ENCODE measurements around the gene ANXA2. TPM values are rescaled to one million over a fixed set of nuclear protein-coding genes. Genes with fewer than 3 reads are reported as not detected.

ANXA2 gene
- total and polyA plus RNA-seq, 3 experiments from 2014 or later: 212 to 471 (median 219) TPM

DNA sequence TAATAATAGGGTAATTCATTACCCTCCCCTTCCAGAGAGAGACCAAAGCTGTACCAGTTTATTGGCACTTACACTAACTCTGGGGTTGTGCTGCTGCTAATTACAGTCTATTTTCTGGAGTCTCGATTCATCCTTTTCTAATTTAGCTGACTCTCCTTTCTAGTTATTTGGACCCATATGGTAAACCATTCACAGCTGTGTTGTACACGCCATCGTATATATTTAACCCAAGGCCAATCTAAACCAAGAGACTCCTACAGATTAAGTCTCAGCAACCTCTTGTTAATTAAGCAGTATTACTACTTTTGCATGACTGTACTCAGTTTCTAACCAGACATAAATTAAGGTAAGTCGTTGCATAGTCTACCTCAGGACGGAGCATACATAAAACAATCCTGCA lies 22.5 kb downstream of the ANXA2 start:
- no peaks in the 10 kb centered on the region for H3K27me3 Mint-ChIP-seq
- peak overlapping the region in 4 of 8 donors; percentile 8 to 78 (median 30) for H3K27ac Mint-ChIP-seq
- Histone ChIP-seq H3K9me3 (ENCODE audit: low read length) (no peaks in the 10 kb centered on the region), H3K4me3 (ENCODE audit: low read length) (no peak overlapping the region), H3K27me3 (ENCODE audit: insufficient read depth, low read length, poor library complexity, severe bottlenecking) (no peaks in the 10 kb centered on the region), H3K27ac (ENCODE audit: low read depth, low read length) (no peak overlapping the region), H3K4me1 (ENCODE audit: insufficient read depth, low read length) (no peaks in the 10 kb centered on the region), H3K36me3 (ENCODE audit: insufficient read depth, low read length) (peaks cover 13% of the 10 kb centered on the region)
- H3K36me3 Mint-ChIP-seq: peaks cover 0 to 81% (median 12%) of the 10 kb centered on the region in 3 donors
- DNase-seq: no peak
- no peak overlapping the region for H3K4me3 Mint-ChIP-seq
- H3K4me1 Mint-ChIP-seq: peaks cover 11 to 21% (median 19%) of the 10 kb centered on the region in 3 donors
- CTCF ChIA-PET: interaction anchor here (1.7 kb wide), 1 partner anchor 146 kb away, joined by 3 read pairs; no protein-coding TSS in a partner anchor
- H3K9me3 Mint-ChIP-seq: no peaks in the 10 kb centered on the region
- POLR2A ChIA-PET: no interaction called here

DNA sequence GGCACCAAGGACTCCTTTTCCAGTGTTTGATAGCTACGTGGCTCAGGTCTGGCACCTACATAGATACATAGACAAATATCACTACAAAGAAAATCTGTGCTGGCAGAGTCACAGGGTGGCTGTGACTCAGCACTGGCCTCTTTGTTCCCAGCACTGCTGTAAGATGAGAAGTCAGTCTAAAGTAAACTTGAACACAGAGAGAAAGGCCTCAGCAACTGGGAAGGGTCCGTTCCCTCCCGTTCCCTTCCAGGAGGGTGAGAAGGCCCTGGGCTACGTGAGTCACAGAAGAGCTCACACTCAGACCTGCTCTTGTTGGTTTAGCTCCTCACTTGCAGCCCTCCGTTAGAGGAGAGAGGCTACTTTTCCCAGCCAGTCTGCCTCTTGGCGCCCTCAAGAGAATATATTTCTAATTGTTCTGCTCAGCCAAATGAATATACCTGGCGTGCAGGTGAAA lies 23.1 kb downstream of the ANXA2 start:
- H3K27me3 Mint-ChIP-seq: no peaks in the 10 kb centered on the region
- no peaks in the 10 kb centered on the region for H3K9me3 Mint-ChIP-seq
- peak overlapping the region in 1 of 8 donors; percentile 88 for H3K27ac Mint-ChIP-seq
- peaks cover 13 to 26% (median 25%) of the 10 kb centered on the region in 3 donors for H3K4me1 Mint-ChIP-seq
- Histone ChIP-seq H3K4me3 (ENCODE audit: low read length) (no peak overlapping the region), H3K4me1 (ENCODE audit: insufficient read depth, low read length) (no peaks in the 10 kb centered on the region), H3K36me3 (ENCODE audit: insufficient read depth, low read length) (peaks cover 16% of the 10 kb centered on the region), H3K27me3 (ENCODE audit: insufficient read depth, low read length, poor library complexity, severe bottlenecking) (no peaks in the 10 kb centered on the region), H3K9me3 (ENCODE audit: low read length) (no peaks in the 10 kb centered on the region), H3K27ac (ENCODE audit: low read depth, low read length) (no peak overlapping the region)
- ChIA-PET CTCF (no interaction called here), POLR2A (no interaction called here)
- peaks cover 0 to 81% (median 9%) of the 10 kb centered on the region in 3 donors for H3K36me3 Mint-ChIP-seq
- no peak for DNase-seq
- no peak overlapping the region for H3K4me3 Mint-ChIP-seq

DNA sequence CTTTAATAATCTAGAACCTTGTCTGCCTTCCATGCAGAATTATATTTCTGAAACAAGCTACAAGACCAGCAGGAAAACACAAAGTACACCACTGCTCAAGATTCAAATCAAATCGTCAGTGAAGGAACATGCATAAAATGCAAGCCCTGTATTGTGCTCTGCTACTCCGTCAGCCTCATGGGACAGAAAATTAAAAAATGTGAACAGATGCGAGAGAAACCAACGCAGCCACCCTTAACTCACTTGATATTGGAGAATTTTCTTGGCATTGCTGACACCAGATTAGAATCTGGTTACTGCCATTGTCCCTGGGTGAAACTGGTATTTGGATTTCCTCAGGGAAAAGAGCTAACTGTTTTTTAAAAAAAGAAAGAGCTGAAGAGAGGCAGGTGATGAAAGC lies 23.6 kb downstream of the ANXA2 start:
- no peak for DNase-seq
- no peaks in the 10 kb centered on the region for H3K27me3 Mint-ChIP-seq
- POLR2A ChIA-PET: no interaction called here
- Histone ChIP-seq H3K9me3 (ENCODE audit: low read length) (no peaks in the 10 kb centered on the region), H3K4me3 (ENCODE audit: low read length) (no peak overlapping the region), H3K36me3 (ENCODE audit: insufficient read depth, low read length) (peaks cover 16% of the 10 kb centered on the region), H3K27me3 (ENCODE audit: insufficient read depth, low read length, poor library complexity, severe bottlenecking) (no peaks in the 10 kb centered on the region), H3K4me1 (ENCODE audit: insufficient read depth, low read length) (no peaks in the 10 kb centered on the region), H3K27ac (ENCODE audit: low read depth, low read length) (no peak overlapping the region)
- CTCF ChIA-PET: no interaction called here
- H3K36me3 Mint-ChIP-seq: peaks cover 0 to 81% (median 9%) of the 10 kb centered on the region in 3 donors
- no peak overlapping the region for H3K4me3 Mint-ChIP-seq
- H3K4me1 Mint-ChIP-seq: peaks cover 13 to 30% (median 28%) of the 10 kb centered on the region in 3 donors
- no peaks in the 10 kb centered on the region for H3K9me3 Mint-ChIP-seq
- peak overlapping the region in 3 of 8 donors; percentile 4 to 88 (median 51) for H3K27ac Mint-ChIP-seq

GRCh38 chr15:60373745-60374144 lies 24.0 kb downstream of the ANXA2 start:
- Histone ChIP-seq H3K9me3 (ENCODE audit: low read length) (no peaks in the 10 kb centered on the region), H3K4me3 (ENCODE audit: low read length) (no peak overlapping the region), H3K36me3 (ENCODE audit: insufficient read depth, low read length) (peaks cover 16% of the 10 kb centered on the region), H3K27ac (ENCODE audit: low read depth, low read length) (no peak overlapping the region), H3K27me3 (ENCODE audit: insufficient read depth, low read length, poor library complexity, severe bottlenecking) (no peaks in the 10 kb centered on the region), H3K4me1 (ENCODE audit: insufficient read depth, low read length) (no peaks in the 10 kb centered on the region)
- Mint-ChIP-seq H3K27me3 (no peaks in the 10 kb centered on the region), H3K9me3 (no peaks in the 10 kb centered on the region), H3K27ac (peak overlapping the region in 5 of 8 donors; percentile 8 to 77 (median 28)), H3K4me1 (peaks cover 13 to 31% (median 29%) of the 10 kb centered on the region in 3 donors), H3K36me3 (peaks cover 0 to 82% (median 9%) of the 10 kb centered on the region in 3 donors), H3K4me3 (no peak overlapping the region)
- DNase-seq: no peak
- ChIA-PET POLR2A (no interaction called here), CTCF (no interaction called here)

DNA sequence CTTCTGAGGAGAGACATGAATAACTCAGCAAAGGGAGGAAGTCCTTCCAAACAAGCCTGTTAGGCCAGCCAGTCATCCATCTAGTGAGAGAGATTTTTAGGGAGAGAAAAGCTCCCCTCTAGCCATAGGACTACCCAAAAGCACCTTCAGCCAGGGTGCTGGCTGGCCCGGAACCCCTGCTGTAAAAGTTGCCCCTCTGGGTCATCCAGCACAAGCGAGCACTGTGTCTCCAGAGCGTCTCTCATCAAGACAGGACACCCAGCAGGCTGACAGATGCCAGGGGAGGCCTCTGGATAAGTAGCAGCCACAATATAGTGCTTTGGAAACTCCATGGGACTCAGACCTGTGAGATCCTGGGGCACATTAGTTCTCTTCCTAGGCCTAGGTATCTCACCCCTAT lies 24.5 kb downstream of the ANXA2 start:
- CTCF ChIA-PET: no interaction called here
- Mint-ChIP-seq H3K27me3 (no peaks in the 10 kb centered on the region), H3K4me3 (no peak overlapping the region), H3K36me3 (peaks cover 0 to 84% (median 9%) of the 10 kb centered on the region in 3 donors), H3K4me1 (peaks cover 13 to 31% (median 29%) of the 10 kb centered on the region in 3 donors), H3K27ac (peak overlapping the region in 4 of 8 donors; percentile 13 to 52 (median 26)), H3K9me3 (no peaks in the 10 kb centered on the region)
- H3K4me3 ChIP-seq (ENCODE audit: low read length): no peak overlapping the region
- no peaks in the 10 kb centered on the region for H3K9me3 ChIP-seq (ENCODE audit: low read length)
- POLR2A ChIA-PET: no interaction called here
- no peaks in the 10 kb centered on the region for H3K27me3 ChIP-seq (ENCODE audit: insufficient read depth, low read length, poor library complexity, severe bottlenecking)
- DNase-seq: no peak
- no peak overlapping the region for H3K27ac ChIP-seq (ENCODE audit: low read depth, low read length)
- peaks cover 16% of the 10 kb centered on the region for H3K36me3 ChIP-seq (ENCODE audit: insufficient read depth, low read length)
- H3K4me1 ChIP-seq (ENCODE audit: insufficient read depth, low read length): no peaks in the 10 kb centered on the region

DNA sequence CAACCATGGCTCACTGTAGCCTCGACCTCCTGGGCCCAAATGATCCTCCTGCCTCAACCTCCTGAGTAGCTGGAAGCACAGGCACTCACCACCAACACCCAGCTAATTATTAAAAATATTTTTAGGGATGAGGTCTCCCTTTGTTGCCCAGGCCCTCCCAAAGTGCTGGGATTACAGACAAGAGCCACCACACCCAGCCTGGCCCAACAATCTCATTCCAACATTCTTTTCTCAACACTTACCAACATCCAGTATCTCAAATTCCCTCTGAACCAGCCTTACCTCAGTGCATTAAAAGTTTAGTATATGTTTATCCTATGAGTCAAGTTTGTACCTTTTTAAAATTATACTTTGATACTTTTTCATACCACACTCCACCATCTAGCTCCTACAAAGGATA lies 25.0 kb downstream of the ANXA2 start:
- H3K9me3 Mint-ChIP-seq: no peaks in the 10 kb centered on the region
- H3K4me3 Mint-ChIP-seq: no peak overlapping the region
- H3K27ac Mint-ChIP-seq: peak overlapping the region in 3 of 8 donors; percentile 13 to 82 (median 23)
- peaks cover 0 to 80% (median 9%) of the 10 kb centered on the region in 3 donors for H3K36me3 Mint-ChIP-seq
- CTCF ChIA-PET: no interaction called here
- H3K27ac ChIP-seq (ENCODE audit: low read depth, low read length): no peak overlapping the region
- H3K27me3 Mint-ChIP-seq: no peaks in the 10 kb centered on the region
- H3K4me1 ChIP-seq (ENCODE audit: insufficient read depth, low read length): no peaks in the 10 kb centered on the region
- no peak overlapping the region for H3K4me3 ChIP-seq (ENCODE audit: low read length)
- POLR2A ChIA-PET: interaction anchor here (0.5 kb wide), 1 partner anchor 26 kb away, joined by 5 read pairs; no protein-coding TSS in a partner anchor
- H3K36me3 ChIP-seq (ENCODE audit: insufficient read depth, low read length): peaks cover 16% of the 10 kb centered on the region
- no peaks in the 10 kb centered on the region for H3K9me3 ChIP-seq (ENCODE audit: low read length)
- no peak for DNase-seq
- no peaks in the 10 kb centered on the region for H3K27me3 ChIP-seq (ENCODE audit: insufficient read depth, low read length, poor library complexity, severe bottlenecking)
- H3K4me1 Mint-ChIP-seq: peaks cover 11 to 31% (median 29%) of the 10 kb centered on the region in 3 donors

DNA sequence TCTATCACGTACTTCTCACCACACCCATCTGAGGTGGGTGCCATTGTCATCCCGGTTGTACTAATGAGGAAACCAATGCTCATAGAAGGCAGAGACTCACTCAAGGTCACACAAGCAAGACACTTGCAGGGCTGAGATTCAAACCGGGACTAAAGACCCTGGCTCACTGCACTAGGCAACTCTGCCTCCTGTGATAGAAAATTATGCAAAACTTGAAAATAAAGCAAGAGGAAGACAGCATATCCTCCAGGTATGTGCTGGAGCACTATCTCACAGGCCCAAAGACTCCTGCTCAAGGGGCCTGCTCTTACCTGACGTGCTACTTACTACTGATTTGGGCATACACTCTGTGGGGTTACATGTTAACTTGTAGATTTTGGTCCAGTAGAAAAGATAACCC lies 25.6 kb downstream of the ANXA2 start:
- Mint-ChIP-seq H3K4me1 (peaks cover 11 to 31% (median 29%) of the 10 kb centered on the region in 3 donors), H3K9me3 (no peaks in the 10 kb centered on the region), H3K27ac (peak overlapping the region in 4 of 8 donors; percentile 12 to 48 (median 26)), H3K36me3 (peaks cover 0 to 77% (median 9%) of the 10 kb centered on the region in 3 donors), H3K27me3 (no peaks in the 10 kb centered on the region), H3K4me3 (no peak overlapping the region)
- Histone ChIP-seq H3K9me3 (ENCODE audit: low read length) (no peaks in the 10 kb centered on the region), H3K27me3 (ENCODE audit: insufficient read depth, low read length, poor library complexity, severe bottlenecking) (no peaks in the 10 kb centered on the region), H3K4me1 (ENCODE audit: insufficient read depth, low read length) (no peaks in the 10 kb centered on the region), H3K4me3 (ENCODE audit: low read length) (no peak overlapping the region), H3K36me3 (ENCODE audit: insufficient read depth, low read length) (peaks cover 16% of the 10 kb centered on the region), H3K27ac (ENCODE audit: low read depth, low read length) (no peak overlapping the region)
- ChIA-PET CTCF (no interaction called here), POLR2A (no interaction called here)
- DNase-seq: no peak

- Histone ChIP-seq H3K4me3 (ENCODE audit: low read length) (no peak overlapping the region), H3K27me3 (ENCODE audit: insufficient read depth, low read length, poor library complexity, severe bottlenecking) (no peaks in the 10 kb centered on the region), H3K4me1 (ENCODE audit: insufficient read depth, low read length) (no peaks in the 10 kb centered on the region), H3K27ac (ENCODE audit: low read depth, low read length) (no peak overlapping the region), H3K36me3 (ENCODE audit: insufficient read depth, low read length) (peaks cover 11% of the 10 kb centered on the region), H3K9me3 (ENCODE audit: low read length) (no peaks in the 10 kb centered on the region)
- POLR2A ChIA-PET: no interaction called here
- Mint-ChIP-seq H3K27me3 (no peaks in the 10 kb centered on the region), H3K36me3 (peaks cover 0 to 68% (median 9%) of the 10 kb centered on the region in 3 donors), H3K27ac (peak overlapping the region in 3 of 8 donors; percentile 55 to 63 (median 60)), H3K9me3 (no peaks in the 10 kb centered on the region), H3K4me3 (no peak overlapping the region), H3K4me1 (peaks cover 11 to 31% (median 29%) of the 10 kb centered on the region in 3 donors)
- CTCF ChIA-PET: interaction anchor here (0.5 to 0.8 kb wide), 2 partner anchors 12 to 123 kb away, joined by 3 read pairs; no protein-coding TSS in a partner anchor
- DNase-seq: no peak
Measured at GRCh38 chr15:60371175-60372051, 26.4 kb downstream of the ANXA2 start.

Data from CD8-positive, alpha-beta memory T cell (primary cell).